ENCODE results near the gene MYOD1.

GRCh38 chr11:17735818-17736578, 16.6 kb downstream of the MYOD1 start:
- TF ChIP-seq POLR2A (IDR thresholded peaks at IDR 0.05; ENCODE audit: low read depth, low read length), result no peak
- no peak for TF ChIP-seq POLR2AphosphoS5 (IDR thresholded peaks at IDR 0.05; ENCODE audit: low read depth, low read length)
- TF ChIP-seq TAF1 (IDR thresholded peaks at IDR 0.05; ENCODE audit: low read depth, low read length), result no peak
